ENCODE data around the gene ABCE1. TPM values are rescaled to one million over a fixed set of nuclear protein-coding genes. Genes with fewer than 3 reads are reported as not detected.

Gene ABCE1
- total RNA-seq, 1 donor from 2014 or later = 115 TPM

GRCh38 chr4:145177906-145178538 lies 79.9 kb downstream of the ABCE1 start:
- peak; percentile 54 for DNase-seq

GRCh38 chr4:145178740-145179280 lies 80.7 kb downstream of the ABCE1 start:
- peak; percentile 35 for DNase-seq

Small RNAs within 50 kb of the gene (small RNA-seq; reads per million reads assigned to genes)
- gene RF00019 (ENCODE audit: low replicate concordance) = not detected

Other genes starting within 250 kb of the ABCE1 start
- 41.5 TPM for gene ANAPC10, start 115 bp upstream of the ABCE1 start, total RNA-seq
- 110 TPM for gene OTUD4, start 82.3 kb downstream of the ABCE1 start, total RNA-seq

Measured in tongue (tissue), 3 donors.